Activated B cell treated with CpG ODN at 0.5 μM for 24 hours (primary cell): ENCODE results near the gene EPB41L2. TPM values are rescaled to one million over a fixed set of nuclear protein-coding genes. Genes with fewer than 3 reads are reported as not detected.
"Not testable (repeated sequence)": the region's sequence is repeated elsewhere in the genome, so short reads cannot be mapped to it uniquely, and the experiment has no call there.

Experiments used
- ATAC-seq: fragments of 200-7000 bp; cut with Tn5 transposase; one replicate; pipeline ENCODE4 v1.10.0; 2021; ENCODE audit warnings: low read depth, mild to moderate bottlenecking, moderate library complexity
- CTCF ChIA-PET: fragments of 350-600 bp; sonication (Branson Sonifier 250); formaldehyde crosslinking; loops from one replicate; lab custom pipeline; 2021; ENCODE audit warnings: antibody characterized with exemption; lab: Charles Lee
- POLR2A ChIA-PET: fragments of 350-600 bp; sonication (Branson Sonifier 250); formaldehyde crosslinking; loops from one replicate; lab custom pipeline; 2021; ENCODE audit warnings: antibody characterized with exemption; lab: Charles Lee
- DNase-seq: peaks from one replicate; pipeline ENCODE4 v3.0.0; 2022
- H3K27ac Mint-ChIP-seq: one replicate; pipeline ENCODE4 v1.8.0; 2020; ENCODE audit warnings: mixed read lengths
- H3K27me3 Mint-ChIP-seq: one replicate; pipeline ENCODE4 v1.8.0; 2021; ENCODE audit warnings: mixed read lengths
- H3K36me3 Mint-ChIP-seq: one replicate; pipeline ENCODE4 v1.8.0; 2021; ENCODE audit warnings: low read depth, mixed read lengths
- H3K4me1 Mint-ChIP-seq: one replicate; pipeline ENCODE4 v1.8.0; 2021; ENCODE audit warnings: mixed read lengths
- H3K4me3 Mint-ChIP-seq: one replicate; pipeline ENCODE4 v1.8.0; 2020; ENCODE audit warnings: mild to moderate bottlenecking, mixed read lengths
- H3K9me3 Mint-ChIP-seq: one replicate; pipeline ENCODE4 v1.8.0; 2020; ENCODE audit warnings: mixed read lengths
- CTCF ChIP-seq: fragments of 200-600 bp; IDR thresholded peaks from one replicate; pipeline ENCODE4 v1.8.0; 2022; ENCODE audit warnings: antibody characterized with exemption, mild to moderate bottlenecking
- intact Hi-C: fragments of 100-400 bp; cut with micrococcal nuclease; formaldehyde crosslinking; loops from one replicate; pipeline ENCODE4 v1.15.1; 2024
- total RNA-seq: library from RNA; stranded (reverse); gene quantifications from 2 replicates; pipeline ENCODE4 v1.2.3, GENCODE V29; 2022

Gene EPB41L2
- total RNA-seq, 1 donor from 2014 or later = 62.8 TPM

GRCh38 chr6:131101911-131102680 is 39.1 kb upstream of the EPB41L2 start:
- no peak for ATAC-seq
- Mint-ChIP-seq H3K4me1 (peaks cover 3% of the 10 kb centered on the region), H3K4me3 (no peak overlapping the region), H3K27ac (no peak overlapping the region), H3K27me3 (no peaks in the 10 kb centered on the region), H3K9me3 (no peaks in the 10 kb centered on the region), H3K36me3 (no peaks in the 10 kb centered on the region)
- ChIA-PET CTCF (no interaction called here), POLR2A (no interaction called here)
- no peak for DNase-seq
- TF ChIP-seq CTCF = no peak
- intact Hi-C loops = loop anchor here (1.0 kb wide), 1 partner anchor 24 kb away; no protein-coding TSS in a partner anchor

GRCh38 chr6:131096786-131097185 is 33.7 kb upstream of the EPB41L2 start:
- TF ChIP-seq CTCF = no peak
- ChIA-PET CTCF (no interaction called here), POLR2A (no interaction called here)
- intact Hi-C loops = no loop called here
- Mint-ChIP-seq H3K4me3 (no peak overlapping the region), H3K9me3 (peaks cover 10% of the 10 kb centered on the region), H3K36me3 (peaks cover 6% of the 10 kb centered on the region), H3K4me1 (no peaks in the 10 kb centered on the region), H3K27ac (no peak overlapping the region), H3K27me3 (no peaks in the 10 kb centered on the region)
- no peak for ATAC-seq
- no peak for DNase-seq

DNA sequence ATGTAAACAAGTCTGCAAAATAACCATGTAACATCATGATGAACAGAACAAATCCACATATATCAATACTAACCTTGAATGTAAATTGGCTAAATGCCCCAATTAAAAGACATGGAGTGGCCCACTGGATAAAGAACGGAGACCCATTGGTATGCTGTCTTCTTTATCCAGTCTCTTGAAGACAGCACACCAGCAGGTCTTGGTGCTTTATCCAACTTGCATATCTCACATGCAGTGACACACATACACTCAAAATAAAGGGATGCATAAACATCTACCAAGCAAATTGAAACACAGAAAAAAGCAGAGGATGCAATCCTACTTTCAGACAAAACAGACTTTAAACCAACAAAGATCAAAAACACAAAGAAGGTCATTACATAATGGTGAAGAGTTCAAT is 30.3 kb upstream of the EPB41L2 start:
- intact Hi-C loops = no loop called here
- H3K36me3 Mint-ChIP-seq = peaks cover 6% of the 10 kb centered on the region
- peaks cover 18% of the 10 kb centered on the region for H3K4me1 Mint-ChIP-seq
- no peak for ATAC-seq
- H3K9me3 Mint-ChIP-seq = peaks cover 13% of the 10 kb centered on the region
- ChIA-PET CTCF (interaction anchor here (1.1 kb wide), 1 partner anchor 221 kb away, joined by 3 read pairs; no protein-coding TSS in a partner anchor), POLR2A (no interaction called here)
- DNase-seq = no peak
- TF ChIP-seq CTCF = no peak
- H3K27ac Mint-ChIP-seq = no peak overlapping the region
- no peak overlapping the region for H3K4me3 Mint-ChIP-seq
- H3K27me3 Mint-ChIP-seq = no peaks in the 10 kb centered on the region

DNA sequence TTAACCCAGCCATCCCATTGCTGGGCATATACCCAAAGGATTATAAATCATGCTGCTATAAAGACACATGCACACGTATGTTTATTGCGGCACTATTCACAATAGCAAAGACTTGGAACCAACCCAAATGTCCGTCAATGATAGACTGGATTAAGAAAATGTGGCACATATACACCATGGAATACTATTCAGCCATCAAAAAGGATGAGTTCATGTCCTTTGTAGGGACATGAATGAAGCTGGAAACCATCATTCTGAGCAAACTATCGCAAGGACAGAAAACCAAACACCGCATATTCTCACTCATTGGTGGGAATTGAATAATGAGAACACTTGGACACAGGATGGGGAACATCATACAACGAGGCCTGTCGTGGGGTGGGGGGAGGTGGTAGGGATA is 28.9 kb upstream of the EPB41L2 start:
- H3K27ac Mint-ChIP-seq, ATAC-seq, H3K36me3 Mint-ChIP-seq, H3K27me3 Mint-ChIP-seq, DNase-seq, H3K4me3 Mint-ChIP-seq, POLR2A ChIA-PET, CTCF ChIA-PET: not testable (repeated sequence)
- intact Hi-C loops = loop anchor here (2.0 kb wide), 1 partner anchor 29 kb away; the partner anchor contains the start of gene EPB41L2
- Mint-ChIP-seq H3K4me1 (peaks cover 18% of the 10 kb centered on the region), H3K9me3 (peaks cover 15% of the 10 kb centered on the region)

DNA sequence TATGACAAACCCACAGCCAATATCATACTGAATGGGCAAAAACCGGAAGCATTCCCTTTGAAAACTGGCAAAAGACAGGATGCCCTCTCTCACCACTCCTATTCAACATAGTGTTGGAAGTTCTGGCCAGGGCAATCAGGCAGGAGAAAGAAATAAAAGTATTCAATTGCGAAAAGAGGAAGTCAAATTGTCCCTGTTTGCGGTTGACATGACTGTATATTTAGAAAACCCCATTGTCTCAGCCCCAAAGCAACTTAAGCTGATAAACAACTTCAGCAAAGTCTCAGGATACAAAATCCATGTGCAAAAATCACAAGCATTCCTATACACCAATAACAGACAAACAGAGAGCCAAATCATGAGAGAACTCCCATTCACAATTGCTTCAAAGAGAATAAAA is 27.3 kb upstream of the EPB41L2 start:
- ATAC-seq, DNase-seq, H3K27ac Mint-ChIP-seq, H3K27me3 Mint-ChIP-seq, POLR2A ChIA-PET, H3K36me3 Mint-ChIP-seq, CTCF ChIA-PET: not testable (repeated sequence)
- intact Hi-C loops = loop anchor here (2.0 kb wide), 1 partner anchor 28 kb away; the partner anchor contains the start of gene EPB41L2
- Mint-ChIP-seq H3K4me3 (peak overlapping the region; percentile 20), H3K9me3 (peaks cover 19% of the 10 kb centered on the region), H3K4me1 (peaks cover 18% of the 10 kb centered on the region)

- no peak for TF ChIP-seq CTCF
- peaks cover 8% of the 10 kb centered on the region for H3K9me3 Mint-ChIP-seq
- DNase-seq (no peak), ATAC-seq (no peak)
- POLR2A ChIA-PET = no interaction called here
- no peaks in the 10 kb centered on the region for H3K36me3 Mint-ChIP-seq
- H3K27me3 Mint-ChIP-seq = no peaks in the 10 kb centered on the region
- peaks cover 12% of the 10 kb centered on the region for H3K4me1 Mint-ChIP-seq
- intact Hi-C loops = no loop called here
- no peak overlapping the region for H3K4me3 Mint-ChIP-seq
- no peak overlapping the region for H3K27ac Mint-ChIP-seq
- CTCF ChIA-PET = interaction anchor here (1.2 kb wide), 1 partner anchor 32 kb away, joined by 3 read pairs; no protein-coding TSS in a partner anchor
These were observed 21.9 kb upstream of the EPB41L2 start for GRCh38 chr6:131084982-131085381.
